Measurements from ENCODE around the gene CBX2. TPM values are rescaled to one million over a fixed set of nuclear protein-coding genes. Genes with fewer than 3 reads are reported as not detected.

Gene CBX2
- polyA plus RNA-seq, 1 of the 3 experiments (the other 2 are of a cell fraction) = 22.4 TPM

- peaks cover 11% of the 10 kb centered on the region; the same call in 1 of the 2 replicates for H4K20me1 ChIP-seq (ENCODE audit: insufficient read depth)
- H3K9me3 ChIP-seq = no peaks in the 10 kb centered on the region
- no peaks in the 10 kb centered on the region for H3K27me3 ChIP-seq (ENCODE audit: insufficient read depth)
- CTCF ChIA-PET = interaction anchor here (0.7 to 9.7 kb wide), 11 partner anchors 9 to 298 kb away, joined by 3 to 146 read pairs (median 5); partner anchors contain the start of gene CBX4
- no peaks in the 10 kb centered on the region for H3K9me2 ChIP-seq
- POLR2A ChIA-PET = interaction anchor here (0.8 to 1.3 kb wide), 2 partner anchors 15 to 19 kb away, joined by 3 to 5 read pairs; no protein-coding TSS in a partner anchor
- peaks cover 19 to 51% of the 10 kb centered on the region in 2 experiments; a peak in 3 of 4 replicates for H3K4me1 ChIP-seq (ENCODE audit: control insufficient read depth in 1 of 2, insufficient read depth in 2 of 2, low read depth in 1 of 2, low read length in 1 of 2)
- H2AFZ ChIP-seq (ENCODE audit: low read depth) = no peak overlapping the region
- H3K27ac ChIP-seq (ENCODE audit: low read depth in 2 of 2, low read length in 1 of 2) = peak overlapping the region in 1 of 2 experiments; percentile 64; a peak in 1 of 4 replicates
- 61% methylated on average over 3 of the region's 3 CpGs for WGBS (ENCODE audit: low lambda C conversion rate)
- peak overlapping the region; percentile 2; the same call in 1 of the 2 replicates for H3K4me2 ChIP-seq
- H3K79me2 ChIP-seq (ENCODE audit: insufficient read depth) = peaks cover 18% of the 10 kb centered on the region
- H3F3A ChIP-seq (replicated peaks; ENCODE audit: insufficient read depth) = peaks cover 7% of the 10 kb centered on the region
- H3K9ac ChIP-seq = no peak overlapping the region
- H3K4me3 ChIP-seq (ENCODE audit: low read depth in 2 of 2, low read length in 1 of 2) = no peak overlapping the region; a peak in 1 of 4 replicates
- DNase-seq = peak; percentile 94
- peaks cover 0 to 24% of the 10 kb centered on the region in 2 experiments for H3K36me3 ChIP-seq (replicated peaks in 1 of 2; ENCODE audit: control insufficient read depth in 1 of 2, insufficient read depth in 2 of 2, low read length in 1 of 2)
- TF ChIP-seq GABPA (IDR thresholded peaks at IDR 0.05; ENCODE audit: low read depth) (no peak), MEF2A (IDR thresholded peaks at IDR 0.05; ENCODE audit: borderline replicate concordance, low read depth) (no peak), TEAD4 (IDR thresholded peaks at IDR 0.05; ENCODE audit: borderline replicate concordance, insufficient read depth) (no peak), GATA2 (CRISPR knock-in tag; IDR thresholded peaks at IDR 0.05) (no peak), PBX3 (IDR thresholded peaks at IDR 0.05) (no peak), RCOR1 (IDR thresholded peaks at IDR 0.05; ENCODE audit: low read length) (no peak), NFIC (IDR thresholded peaks at IDR 0.05; ENCODE audit: borderline replicate concordance) (no peak), FOSL2 (IDR thresholded peaks at IDR 0.05; ENCODE audit: borderline replicate concordance, low read depth) (no peak), SIN3A (IDR thresholded peaks at IDR 0.05; ENCODE audit: borderline replicate concordance, low read depth, low read length) (no peak), REST (IDR thresholded peaks at IDR 0.05; ENCODE audit: low read depth, low read length) (no peak), FOXJ3 (CRISPR knock-in tag; IDR thresholded peaks at IDR 0.05) (no peak), NRF1 (IDR thresholded peaks at IDR 0.05; ENCODE audit: low read depth, low read length) (no peak), RAD21 (IDR thresholded peaks at IDR 0.05; ENCODE audit: low read length) (no peak), ZBTB33 (IDR thresholded peaks at IDR 0.05; ENCODE audit: borderline replicate concordance, low read depth) (no peak), ELF1 (IDR thresholded peaks at IDR 0.05) (no peak), RXRA (IDR thresholded peaks at IDR 0.05; ENCODE audit: borderline replicate concordance, low read depth) (no peak), CTCF (IDR thresholded peaks at IDR 0.05) (no peak), MXI1 (IDR thresholded peaks at IDR 0.05; ENCODE audit: low read depth, low read length) (0 out of 2 replicates have a peak, but pooled peaks have one; percentile 27), USF1 (IDR thresholded peaks at IDR 0.05; ENCODE audit: borderline replicate concordance, low read depth) (no peak), CHD2 (IDR thresholded peaks at IDR 0.05; ENCODE audit: low read length, partially characterized antibody) (peak; percentile 50), JUND (IDR thresholded peaks at IDR 0.05) (no peak), TCF12 (IDR thresholded peaks at IDR 0.05) (no peak), SMC3 (IDR thresholded peaks at IDR 0.05; ENCODE audit: low read depth, low read length) (no peak)
- TF ChIP-seq, protein P1, sequence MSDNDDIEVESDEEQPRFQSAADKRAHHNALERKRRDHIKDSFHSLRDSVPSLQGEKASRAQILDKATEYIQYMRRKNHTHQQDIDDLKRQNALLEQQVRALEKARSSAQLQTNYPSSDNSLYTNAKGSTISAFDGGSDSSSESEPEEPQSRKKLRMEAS (IDR thresholded peaks at IDR 0.05; ENCODE audit: low read depth) = no peak
- TF ChIP-seq, protein P2, sequence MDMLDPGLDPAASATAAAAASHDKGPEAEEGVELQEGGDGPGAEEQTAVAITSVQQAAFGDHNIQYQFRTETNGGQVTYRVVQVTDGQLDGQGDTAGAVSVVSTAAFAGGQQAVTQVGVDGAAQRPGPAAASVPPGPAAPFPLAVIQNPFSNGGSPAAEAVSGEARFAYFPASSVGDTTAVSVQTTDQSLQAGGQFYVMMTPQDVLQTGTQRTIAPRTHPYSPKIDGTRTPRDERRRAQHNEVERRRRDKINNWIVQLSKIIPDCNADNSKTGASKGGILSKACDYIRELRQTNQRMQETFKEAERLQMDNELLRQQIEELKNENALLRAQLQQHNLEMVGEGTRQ (IDR thresholded peaks at IDR 0.05; ENCODE audit: borderline replicate concordance, low read depth, low read length) = no peak
Measured at GRCh38 chr17:79793924-79794304, 16.0 kb downstream of the CBX2 start.

Data from SK-N-SH (cell line).